NT2/D1 (cell line): ENCODE results near the gene GALNT14.

Source experiments
- DNase-seq: peaks from one replicate; pipeline ENCODE4 v3.0.0-alpha.2; 2011; ENCODE audit warnings: low read depth, low spot score
- H3K27me3 ChIP-seq: 2 replicates; pipeline ENCODE4 v1.6.0; 2011; ENCODE audit warnings: mild to moderate bottlenecking; ENCODE audit not compliant: insufficient read length, insufficient read depth
- H3K36me3 ChIP-seq: 2 replicates; pipeline ENCODE4 v1.6.1; 2011; ENCODE audit warnings: mild to moderate bottlenecking, low read length, mixed read lengths; ENCODE audit not compliant: insufficient read depth, insufficient read length
- H3K4me1 ChIP-seq: 2 replicates; pipeline ENCODE4 v1.5.1; 2011; ENCODE audit not compliant: insufficient read depth, insufficient read length
- H3K4me3 ChIP-seq: 2 replicates; pipeline ENCODE4 v1.5.1; 2011; ENCODE audit warnings: low read depth; ENCODE audit not compliant: insufficient read length
- H3K9ac ChIP-seq: 2 replicates; pipeline ENCODE4 v1.6.0; 2011; ENCODE audit warnings: low read depth; ENCODE audit not compliant: insufficient read length
- H3K9me3 ChIP-seq: 2 replicates; pipeline ENCODE4 v1.5.1; 2011; ENCODE audit warnings: mild to moderate bottlenecking, low read length; ENCODE audit not compliant: insufficient read depth
- SUZ12 ChIP-seq: IDR thresholded peaks from 2 replicates; pipeline ENCODE4 v1.6.1; 2011; ENCODE audit not compliant: insufficient read length, insufficient read depth; ENCODE audit errors: extremely low read depth
- YY1 ChIP-seq: IDR thresholded peaks from 2 replicates; pipeline ENCODE4 v1.6.1; 2011; ENCODE audit not compliant: insufficient read length, insufficient read depth
- ZNF274 ChIP-seq: IDR thresholded peaks from 2 replicates; pipeline ENCODE4 v1.6.1; 2011; ENCODE audit warnings: mild to moderate bottlenecking, low read depth, low read length

Gene GALNT14

GRCh38 chr2:30964334-30965005 is 173.8 kb downstream of the GALNT14 start:
- DNase-seq, result no peak
- no peak for TF ChIP-seq ZNF274
- TF ChIP-seq YY1, result no peak
- no peak for TF ChIP-seq SUZ12
- H3K4me1 ChIP-seq, result peaks cover 3% of the 10 kb centered on the region

GRCh38 chr2:30963184-30963583 is 175.1 kb downstream of the GALNT14 start:
- H3K36me3 ChIP-seq, result peaks cover 10% of the 10 kb centered on the region
- H3K4me3 ChIP-seq, result no peak overlapping the region
- H3K9me3 ChIP-seq, result no peaks in the 10 kb centered on the region
- TF ChIP-seq SUZ12 (no peak), YY1 (no peak), ZNF274 (no peak)
- H3K4me1 ChIP-seq, result peaks cover 3% of the 10 kb centered on the region
- no peak overlapping the region for H3K9ac ChIP-seq
- DNase-seq, result no peak
- no peaks in the 10 kb centered on the region for H3K27me3 ChIP-seq

More at GRCh38 chr2:30964334-30965005, 173.8 kb downstream of the GALNT14 start:
- H3K27me3 ChIP-seq, result no peaks in the 10 kb centered on the region
- no peaks in the 10 kb centered on the region for H3K9me3 ChIP-seq
- no peak overlapping the region for H3K9ac ChIP-seq
- no peak overlapping the region for H3K4me3 ChIP-seq
- peaks cover 10% of the 10 kb centered on the region for H3K36me3 ChIP-seq

- Histone ChIP-seq H3K4me3 (no peak overlapping the region), H3K27me3 (no peaks in the 10 kb centered on the region), H3K9me3 (no peaks in the 10 kb centered on the region), H3K36me3 (peaks cover 10% of the 10 kb centered on the region), H3K4me1 (peaks cover 3% of the 10 kb centered on the region), H3K9ac (no peak overlapping the region)
- DNase-seq, result no peak
- TF ChIP-seq ZNF274 (no peak), SUZ12 (no peak), YY1 (no peak)
Measured at GRCh38 chr2:30960213-30960612, 178.0 kb downstream of the GALNT14 start.

- H3K9ac ChIP-seq, result no peak overlapping the region
- H3K9me3 ChIP-seq, result no peaks in the 10 kb centered on the region
- DNase-seq, result no peak
- TF ChIP-seq ZNF274 (no peak), SUZ12 (no peak), YY1 (no peak)
- no peaks in the 10 kb centered on the region for H3K27me3 ChIP-seq
- no peak overlapping the region for H3K4me3 ChIP-seq
- peaks cover 5% of the 10 kb centered on the region for H3K36me3 ChIP-seq
- peaks cover 3% of the 10 kb centered on the region for H3K4me1 ChIP-seq
Measured at GRCh38 chr2:30959653-30960052, 178.6 kb downstream of the GALNT14 start.

- no peaks in the 10 kb centered on the region for H3K27me3 ChIP-seq
- H3K4me3 ChIP-seq, result no peak overlapping the region
- no peak overlapping the region for H3K9ac ChIP-seq
- TF ChIP-seq YY1 (no peak), SUZ12 (no peak), ZNF274 (no peak)
- H3K9me3 ChIP-seq, result no peaks in the 10 kb centered on the region
- DNase-seq, result no peak
- H3K36me3 ChIP-seq, result peaks cover 5% of the 10 kb centered on the region
- no peaks in the 10 kb centered on the region for H3K4me1 ChIP-seq
Measured at GRCh38 chr2:30958918-30959265, 179.3 kb downstream of the GALNT14 start.

- H3K9ac ChIP-seq, result no peak overlapping the region
- DNase-seq, result no peak
- no peaks in the 10 kb centered on the region for H3K27me3 ChIP-seq
- no peaks in the 10 kb centered on the region for H3K9me3 ChIP-seq
- H3K4me1 ChIP-seq, result no peaks in the 10 kb centered on the region
- peaks cover 5% of the 10 kb centered on the region for H3K36me3 ChIP-seq
- TF ChIP-seq ZNF274 (no peak), SUZ12 (no peak)
- H3K4me3 ChIP-seq, result no peak overlapping the region
Measured at GRCh38 chr2:30958193-30958917, 179.9 kb downstream of the GALNT14 start.

- Histone ChIP-seq H3K9ac (no peak overlapping the region), H3K4me3 (no peak overlapping the region), H3K36me3 (peaks cover 5% of the 10 kb centered on the region), H3K9me3 (no peaks in the 10 kb centered on the region), H3K27me3 (no peaks in the 10 kb centered on the region), H3K4me1 (no peaks in the 10 kb centered on the region)
- DNase-seq, result no peak
- TF ChIP-seq ZNF274 (no peak), YY1 (no peak), SUZ12 (no peak)
Measured at GRCh38 chr2:30957591-30957990, 180.6 kb downstream of the GALNT14 start.
